Stimulated activated CD4-positive, alpha-beta T cell treated with anti-CD3 and anti-CD28 coated beads, TNF-alpha, amount 100 ng/mL, for 24 hours (primary cell): ENCODE data around the gene BAZ1A.
"Not testable (repeated sequence)": the region's sequence is repeated elsewhere in the genome, so short reads cannot be mapped to it uniquely, and the experiment has no call there.

Source experiments
- DNase-seq, 3 experiments: peaks; one replicate each; pipeline ENCODE4 v3.0.0-alpha.2; 2020; ENCODE audit warnings: low read depth in 3 of 3

Gene BAZ1A

DNA sequence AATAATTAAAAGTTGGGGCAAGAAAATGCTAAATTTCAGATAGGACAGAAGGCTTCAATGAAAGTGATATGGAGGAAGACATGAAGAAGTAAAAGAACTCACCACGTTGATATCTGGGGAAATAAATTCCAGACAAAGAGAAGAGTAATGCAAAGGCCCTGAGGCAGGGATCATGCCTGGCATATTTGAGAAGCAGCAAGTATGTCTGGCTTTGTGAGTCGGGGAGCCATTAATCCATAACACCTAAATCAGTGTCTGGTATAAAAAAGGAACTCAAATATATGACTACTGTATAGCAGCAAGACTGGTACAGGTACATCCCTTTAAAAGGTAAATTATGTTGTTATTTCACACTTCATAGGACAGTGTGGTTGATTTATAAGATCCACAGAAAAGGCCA is 16.4 kb downstream of the BAZ1A start:
- no peak for DNase-seq

DNA sequence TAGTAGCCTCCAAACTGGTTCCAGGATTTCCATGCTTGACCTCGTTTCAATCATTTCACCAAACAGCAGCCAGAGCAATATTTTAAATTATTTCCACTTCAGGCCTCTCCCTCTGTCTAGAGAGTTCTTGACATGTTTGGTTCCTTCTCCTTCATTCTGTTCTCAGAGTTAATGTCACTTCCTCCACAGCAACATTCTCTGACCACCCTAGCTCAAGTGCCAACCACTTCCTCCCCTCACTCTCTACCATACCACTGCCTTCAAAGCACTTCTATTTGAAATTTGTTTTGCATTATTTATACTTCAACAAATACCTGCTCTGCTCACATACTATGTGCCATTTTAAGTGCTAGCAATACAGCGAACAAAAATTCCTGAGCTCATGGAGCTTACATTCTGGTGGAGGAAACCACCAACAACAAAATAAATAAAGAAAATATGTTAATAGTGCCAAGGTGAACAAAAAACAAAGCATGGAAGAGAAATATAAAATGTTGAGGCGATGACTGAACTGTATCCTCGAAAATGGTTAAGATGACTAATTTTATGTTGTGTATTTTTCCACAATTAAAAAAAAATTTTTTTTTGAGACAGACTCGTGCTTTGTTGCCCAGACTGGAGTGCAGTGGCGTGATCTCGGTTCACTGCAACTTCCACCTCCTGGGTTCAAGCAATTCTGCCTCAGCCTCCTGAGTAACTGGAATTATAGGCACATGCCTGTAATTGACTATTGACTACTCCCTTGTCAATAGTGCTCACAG is 17.3 kb downstream of the BAZ1A start:
- no peak for DNase-seq

DNA sequence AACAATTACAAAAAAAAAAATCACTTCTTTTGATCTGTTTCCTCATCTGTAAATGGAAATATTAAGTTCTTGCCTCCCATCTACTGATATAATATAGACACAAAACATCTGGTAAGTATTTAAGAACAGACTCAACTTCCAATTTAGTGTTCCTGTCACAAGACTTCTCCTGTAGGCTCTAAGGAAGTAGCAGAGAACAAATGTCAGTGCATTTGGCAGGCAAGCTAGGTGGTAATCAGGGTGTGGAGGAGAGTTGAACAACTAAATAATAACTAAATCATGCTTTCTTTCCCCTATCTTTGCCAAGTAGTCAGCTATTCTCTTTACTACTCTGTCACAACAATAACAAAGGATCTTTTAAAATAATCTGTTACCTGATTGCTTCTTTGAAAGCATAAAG is 22.1 kb downstream of the BAZ1A start:
- no peak for DNase-seq

DNA sequence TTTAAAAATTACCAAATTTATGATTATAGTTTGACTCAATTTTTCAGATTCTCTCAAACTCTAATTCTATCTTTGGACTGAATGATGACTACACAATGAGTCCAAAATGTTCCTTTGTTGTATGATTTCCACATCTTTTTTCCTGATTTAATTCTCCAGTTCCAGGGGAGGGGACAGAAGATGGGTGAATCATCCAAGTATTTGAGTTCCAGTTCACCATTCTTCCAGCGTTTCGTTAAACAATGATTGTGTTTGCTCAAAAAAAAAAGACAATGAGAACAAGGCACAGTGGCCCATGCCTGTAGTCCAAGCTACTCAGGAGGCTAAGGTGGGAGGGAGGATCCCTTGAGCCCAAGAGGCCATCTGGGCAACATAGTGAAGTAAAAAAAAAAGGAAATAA is 23.8 kb downstream of the BAZ1A start:
- no peak for DNase-seq

DNA sequence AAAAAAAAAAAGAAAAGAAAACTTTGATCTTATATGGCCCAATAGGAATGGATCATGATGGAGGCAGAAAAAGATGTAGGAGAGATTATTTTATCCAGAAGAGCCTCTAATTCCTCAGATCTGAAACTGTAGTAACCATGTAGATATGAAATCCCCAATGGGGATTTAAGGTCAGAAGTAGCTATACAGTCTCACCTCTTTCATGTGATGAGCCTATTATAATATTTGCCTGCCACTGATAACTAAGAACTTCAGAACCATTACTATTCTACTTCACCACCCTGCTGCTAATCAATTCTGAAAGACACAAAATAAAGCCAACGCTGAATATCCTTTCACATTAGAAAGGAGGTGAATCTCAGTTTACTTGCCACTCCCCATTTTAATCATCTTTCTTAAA is 29.3 kb downstream of the BAZ1A start:
- DNase-seq: no peak

DNA sequence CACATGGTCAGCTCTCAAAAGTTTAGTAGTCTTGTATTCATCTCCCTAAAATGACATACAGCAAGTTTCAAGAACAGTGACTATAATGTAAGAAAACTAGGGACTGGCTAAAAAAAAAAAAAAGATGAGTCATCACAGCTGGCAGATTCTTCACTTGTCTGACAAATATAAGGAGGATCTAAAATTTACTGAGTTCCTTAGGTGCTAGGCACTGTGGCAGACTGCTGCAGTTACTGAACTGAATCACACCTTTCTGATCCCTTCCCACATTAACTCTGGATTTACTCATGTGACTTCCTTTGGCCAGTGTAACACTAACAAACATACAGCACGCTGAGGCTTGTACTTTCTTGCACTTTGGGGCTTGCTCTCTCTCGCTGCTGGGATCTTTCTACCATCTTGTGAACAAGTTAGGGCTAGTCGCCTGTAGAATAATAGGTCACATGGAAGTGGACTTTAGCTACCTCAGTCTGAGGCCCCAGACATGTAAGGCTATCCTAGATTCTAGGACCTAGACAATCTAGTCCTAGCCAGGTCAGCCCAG is 32.1 kb downstream of the BAZ1A start:
- peak in 1 of 3 experiments; percentile 3 for DNase-seq

DNA sequence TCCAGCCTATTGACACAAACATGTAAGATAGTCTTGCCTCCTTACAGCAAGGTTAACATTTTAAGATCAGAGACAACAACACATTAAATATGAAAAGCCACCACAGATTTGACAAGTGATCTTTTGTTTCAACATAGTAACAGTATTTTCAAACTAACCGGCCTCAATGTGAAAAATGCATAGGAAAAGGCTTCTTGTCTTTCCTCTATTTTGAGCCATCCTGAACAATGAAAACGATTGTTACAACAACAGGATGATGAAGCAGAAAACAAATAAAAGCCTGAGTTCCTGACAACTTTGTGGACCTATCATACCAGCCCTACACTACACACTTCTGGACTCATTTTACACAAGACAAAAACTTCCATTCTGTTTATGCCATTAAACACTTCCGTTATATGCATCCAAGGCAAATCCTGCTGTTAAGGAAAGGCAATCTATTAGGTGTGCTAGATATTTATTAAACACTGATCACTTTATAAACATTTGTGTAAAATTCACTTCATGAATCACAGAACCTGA is 37.3 kb downstream of the BAZ1A start:
- DNase-seq: no peak

DNA sequence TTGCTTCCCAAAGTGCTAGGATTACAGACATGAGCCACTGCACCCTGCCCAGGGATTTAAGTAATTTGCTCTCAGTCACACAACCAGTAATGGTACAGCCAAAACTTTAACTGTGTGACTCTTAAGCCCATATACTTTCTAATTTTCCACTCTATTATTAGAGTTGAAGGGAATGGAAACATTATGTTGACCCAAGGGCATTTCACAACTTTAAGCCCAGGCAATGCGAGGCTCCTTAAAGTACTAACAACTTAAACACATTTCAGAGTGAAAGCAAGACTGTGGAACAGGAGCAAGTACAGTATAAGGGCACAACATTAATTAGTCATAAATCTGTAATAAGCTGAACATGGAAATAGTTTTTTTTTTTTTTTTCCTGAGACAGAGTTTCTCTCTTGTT is 39.8 kb downstream of the BAZ1A start:
- DNase-seq: no peak

DNA sequence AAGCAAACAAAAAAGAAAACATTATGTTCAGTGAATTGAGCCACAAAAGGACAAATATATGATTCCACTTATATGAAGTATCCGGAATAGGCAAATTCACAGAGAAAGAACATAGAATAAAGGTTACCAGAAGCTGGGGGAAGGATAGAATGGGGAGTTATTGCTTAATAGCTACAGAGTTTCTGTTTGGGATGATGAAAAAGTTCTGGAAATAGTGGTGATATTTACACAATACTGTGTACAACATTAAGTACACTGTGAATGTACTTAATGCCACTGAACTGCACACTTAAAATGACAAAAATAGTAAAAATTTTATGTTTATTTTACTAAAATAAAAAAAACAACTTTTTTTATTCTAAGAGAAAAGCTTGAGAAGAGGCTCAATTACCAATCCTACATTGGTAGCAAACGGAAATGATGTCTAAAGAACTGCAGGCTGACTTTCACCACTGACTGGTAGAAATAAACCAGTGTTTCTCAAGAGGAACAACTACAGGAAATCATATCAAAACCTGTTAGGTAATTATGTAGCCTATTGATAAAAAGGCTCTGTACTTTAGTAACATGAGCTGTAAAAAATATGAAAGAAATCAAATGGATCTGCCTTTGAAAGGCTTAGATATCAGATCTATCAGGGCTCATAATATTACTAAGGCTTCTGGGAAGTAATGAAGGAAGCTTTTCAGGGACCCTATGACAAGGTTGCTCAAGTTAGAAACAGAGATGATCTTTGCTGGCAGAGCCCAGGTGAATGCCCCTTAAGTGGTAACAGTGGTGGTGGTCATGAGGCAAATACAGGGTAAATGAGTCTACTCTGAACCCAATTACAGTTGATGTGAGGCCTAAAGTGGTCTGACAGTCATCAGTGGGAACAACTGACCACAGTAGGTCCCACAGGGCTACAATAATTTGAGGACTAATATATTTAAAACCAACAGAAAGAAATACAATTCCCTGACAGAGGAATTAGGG is 41.3 kb downstream of the BAZ1A start:
- DNase-seq: no peak

DNA sequence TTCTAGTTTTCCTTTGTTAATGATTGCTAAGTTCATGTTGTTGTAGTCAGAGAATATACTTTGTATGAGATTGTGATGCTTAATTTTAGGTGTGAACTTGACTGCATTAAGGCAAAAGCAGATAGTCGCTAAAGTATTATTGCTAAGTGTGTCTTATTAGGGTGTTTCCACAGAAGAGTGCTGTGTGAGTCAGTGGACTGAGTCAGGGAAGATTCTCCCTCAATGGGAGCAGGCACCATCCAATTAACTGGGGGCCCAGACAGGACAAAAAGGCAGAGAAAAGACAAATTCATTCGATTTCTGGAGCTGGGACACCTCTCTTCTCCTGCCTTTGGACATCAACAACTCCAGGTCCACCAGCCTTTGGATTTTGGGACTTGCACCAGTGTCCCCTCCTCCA is 48.5 kb downstream of the BAZ1A start:
- no peak for DNase-seq

DNA sequence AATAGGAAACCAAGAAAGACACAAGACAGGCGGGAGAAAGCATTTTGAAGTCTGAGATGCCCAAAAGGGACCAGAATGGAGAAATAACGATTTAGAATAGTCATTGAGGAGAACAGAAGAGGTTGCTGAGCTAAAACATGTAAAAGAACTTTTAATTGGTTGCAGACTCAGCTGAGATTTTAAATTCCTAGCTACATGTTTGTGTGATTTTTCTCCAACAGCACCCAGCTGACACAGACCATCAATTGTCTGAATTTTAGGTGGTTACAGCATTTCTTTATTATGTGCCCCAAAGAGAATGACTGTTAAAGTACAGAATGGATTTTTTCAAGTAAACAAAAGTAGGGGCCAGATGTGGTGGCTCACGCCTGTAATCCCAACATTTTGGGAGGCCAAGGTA is 50.3 kb downstream of the BAZ1A start:
- DNase-seq: no peak

DNA sequence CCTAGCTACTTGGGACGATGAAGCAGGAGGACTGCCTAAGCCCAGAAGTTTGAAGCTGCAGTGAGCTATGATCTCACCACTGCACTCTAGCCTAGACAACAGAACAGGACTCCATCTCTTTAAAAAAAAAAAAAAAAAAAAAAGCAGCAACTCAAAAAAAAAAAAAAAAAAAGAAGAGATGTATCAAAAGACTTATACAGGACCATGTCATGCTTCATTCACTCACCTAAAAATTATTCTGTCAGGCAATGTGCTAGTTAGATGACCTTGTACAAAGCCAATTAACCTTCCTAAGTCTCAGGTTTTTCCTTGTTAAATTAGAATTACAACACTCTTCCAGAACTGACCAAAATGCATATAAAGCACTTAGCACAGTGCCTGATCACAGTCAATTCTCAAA is 50.9 kb downstream of the BAZ1A start:
- DNase-seq: no peak

DNA sequence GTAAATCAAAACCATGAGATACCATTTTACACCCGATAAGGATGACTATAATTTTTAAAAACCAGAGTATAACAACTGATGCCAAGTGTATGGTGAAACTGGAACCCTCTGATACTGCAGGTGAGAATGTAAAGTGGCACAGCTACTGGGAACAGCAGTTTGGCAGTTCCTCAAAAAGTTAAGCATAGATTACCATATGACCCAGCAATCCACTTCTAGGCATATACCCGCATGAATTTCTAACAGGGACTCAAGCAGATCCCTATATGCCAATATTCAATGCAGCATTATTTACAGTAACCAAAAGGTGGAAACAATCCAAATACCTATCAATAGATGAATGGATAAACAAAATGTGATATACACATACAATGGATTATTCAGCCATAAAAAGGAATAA is 57.4 kb downstream of the BAZ1A start:
- DNase-seq: no peak

DNA sequence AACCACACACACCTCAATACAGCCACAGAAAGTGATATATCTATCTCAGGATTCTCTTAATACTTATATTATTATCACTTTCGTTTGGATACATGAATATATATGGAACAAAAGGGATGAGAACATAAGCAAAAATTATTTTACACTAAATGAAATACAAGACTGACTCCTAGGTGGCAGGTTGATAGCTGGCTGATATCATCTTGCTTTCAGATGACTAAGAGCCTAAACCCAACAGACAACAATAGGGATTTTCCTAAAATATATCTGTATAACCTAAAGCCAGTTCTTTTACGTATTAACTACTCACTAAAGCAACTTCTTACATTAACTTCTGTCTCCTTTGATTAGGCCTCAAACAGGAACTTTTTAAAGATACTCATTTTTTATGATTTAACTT is 65.1 kb downstream of the BAZ1A start:
- no peak for DNase-seq

DNA sequence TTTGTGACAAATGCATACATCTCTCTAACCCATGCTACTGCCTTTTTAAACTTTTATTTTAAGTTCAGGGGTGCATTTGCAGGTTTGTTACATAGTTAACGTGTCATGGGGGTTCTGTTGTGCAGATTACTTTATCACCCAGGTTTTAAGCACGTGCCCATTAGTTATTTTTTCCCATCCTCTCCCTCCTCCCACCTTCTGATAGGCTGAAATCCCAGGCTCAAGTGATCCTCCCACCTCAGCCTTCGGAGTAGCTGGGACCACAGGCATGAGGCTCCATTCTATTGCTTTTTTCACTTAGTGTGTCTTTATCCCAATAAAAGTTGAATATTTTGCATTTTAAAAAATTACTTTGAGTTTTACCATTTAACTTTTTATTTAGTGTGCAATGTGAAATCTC is 68.9 kb downstream of the BAZ1A start:
- no peak for DNase-seq

DNA sequence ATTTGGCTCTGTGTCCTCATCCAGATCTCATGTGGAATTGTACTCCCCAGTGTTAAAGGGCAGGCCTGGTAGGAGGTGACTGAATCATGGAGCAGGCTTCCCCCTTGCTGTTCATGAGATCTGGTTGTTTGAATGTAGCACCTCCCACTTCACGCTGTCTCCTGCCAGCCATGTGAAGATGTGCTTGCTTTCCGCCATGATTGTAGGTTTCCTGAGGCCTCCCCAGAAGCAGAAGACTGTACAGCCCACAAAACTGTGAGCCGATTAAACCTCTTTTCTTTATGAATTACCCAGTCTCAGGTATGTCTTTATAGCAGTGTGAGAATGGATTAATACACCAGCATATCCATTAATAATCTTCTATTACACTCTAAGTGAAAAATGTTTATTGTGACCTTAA is 70.2 kb downstream of the BAZ1A start:
- no peak for DNase-seq

DNA sequence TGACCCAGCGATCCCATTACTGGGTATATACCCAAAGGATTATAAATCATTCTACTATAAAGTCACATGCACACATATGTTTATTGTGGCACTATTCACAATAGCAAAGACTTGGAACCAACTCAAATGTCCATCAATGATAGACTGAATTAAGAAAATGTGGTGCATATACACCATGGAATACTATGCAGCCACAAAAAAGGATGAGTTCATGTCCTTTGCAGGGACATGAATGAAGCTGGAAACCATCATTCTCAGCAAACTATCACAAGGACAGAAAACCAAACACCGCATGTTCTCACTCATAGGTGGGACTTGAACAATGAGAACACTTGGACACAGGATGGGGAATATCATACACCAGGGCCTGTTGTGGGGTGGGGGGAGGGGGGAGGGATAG is 76.3 kb downstream of the BAZ1A start:
- DNase-seq: not testable (repeated sequence)

DNA sequence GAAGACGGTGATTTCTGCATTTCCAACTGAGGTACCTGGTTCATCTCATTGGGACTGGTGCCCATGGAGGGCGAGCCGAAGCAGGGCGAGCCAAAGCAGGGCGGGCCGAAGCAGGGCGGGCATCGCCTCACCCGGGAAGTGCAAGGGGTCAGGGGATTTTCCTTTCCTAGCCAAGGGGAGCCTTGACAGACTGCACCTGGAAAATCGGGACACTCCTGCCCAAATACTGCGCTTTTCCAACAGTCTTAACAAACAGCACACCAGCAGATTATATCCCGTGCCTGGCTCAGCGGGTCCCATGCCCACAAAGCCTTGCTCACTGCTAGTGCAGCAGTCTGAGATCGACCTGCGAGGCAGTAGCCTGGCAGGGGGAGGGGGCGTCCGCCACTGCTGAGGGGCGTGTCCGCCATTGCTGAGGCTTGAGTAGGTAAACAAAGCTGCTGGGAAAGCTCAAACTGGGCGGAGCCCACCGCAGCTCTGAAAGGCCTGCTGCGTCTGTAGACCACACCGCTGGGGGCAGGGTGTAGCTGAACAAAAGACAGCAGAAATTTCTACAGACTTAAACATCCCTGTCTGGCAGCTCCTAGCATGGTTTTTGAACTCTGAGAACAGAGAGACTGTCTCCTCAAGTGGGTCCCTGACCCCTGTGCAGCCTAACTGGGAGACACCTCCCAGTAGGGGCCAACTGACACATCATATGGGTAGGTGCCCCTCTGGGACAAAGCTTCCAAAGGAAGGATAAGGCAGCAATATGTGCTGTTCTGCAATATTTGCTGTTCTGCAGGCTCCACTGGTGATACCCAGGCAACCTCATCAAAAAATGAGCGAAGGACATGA is 77.2 kb downstream of the BAZ1A start:
- DNase-seq: no peak

DNA sequence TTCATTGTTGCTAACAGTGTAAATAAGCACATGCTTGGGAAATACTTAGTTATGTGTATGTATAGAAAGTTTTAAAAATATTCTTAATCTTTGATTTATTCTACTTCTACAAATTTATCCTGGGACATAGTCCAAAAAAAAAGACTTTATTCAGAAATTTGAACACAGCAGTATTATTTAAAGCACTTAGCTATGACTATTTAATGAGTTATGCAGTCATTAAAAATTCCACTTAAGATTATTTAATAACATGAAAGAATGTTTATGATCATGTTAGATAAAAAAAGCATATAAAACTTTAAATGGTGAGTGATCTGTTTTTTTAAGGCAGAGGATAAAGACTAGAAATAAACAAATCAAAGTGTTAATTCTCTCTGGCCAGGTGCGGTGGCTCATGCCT is 78.3 kb downstream of the BAZ1A start:
- DNase-seq: no peak

DNA sequence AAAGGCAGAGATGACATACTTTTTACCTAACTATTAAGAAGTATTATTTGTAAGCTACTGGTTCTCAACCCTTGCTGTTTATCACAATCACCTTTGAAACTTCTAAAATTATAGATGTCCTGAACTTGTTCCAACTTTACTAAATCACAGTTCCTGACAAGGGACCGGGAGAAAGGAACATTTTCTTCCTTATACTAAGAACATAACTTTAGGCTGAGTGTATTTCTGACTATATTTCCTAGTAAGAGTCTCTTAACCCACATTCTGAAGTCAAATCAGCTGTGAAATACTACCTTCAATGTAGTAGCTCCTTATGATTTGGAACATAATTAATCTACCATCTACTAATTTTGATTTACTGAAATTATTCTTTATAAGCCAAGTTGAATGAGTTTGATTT is 80.2 kb downstream of the BAZ1A start:
- DNase-seq: no peak

DNA sequence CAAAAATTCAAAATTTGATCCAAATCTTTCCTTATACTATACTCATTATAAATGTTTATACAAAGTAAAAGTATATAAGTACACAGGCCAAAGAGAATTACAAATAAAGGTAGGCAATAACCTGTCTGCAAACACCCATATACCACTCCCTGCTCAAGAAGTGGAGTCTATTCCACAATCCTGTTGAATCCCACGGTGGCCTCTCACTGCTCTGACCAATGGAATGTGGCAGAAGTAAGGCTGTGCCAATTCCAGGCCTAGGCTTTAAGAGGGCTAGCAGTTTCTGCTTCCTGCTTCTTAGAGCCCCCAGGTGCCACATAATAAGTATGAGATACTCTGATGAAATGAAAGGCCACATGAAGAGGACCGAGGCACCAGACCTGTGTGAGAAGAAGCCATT is 80.9 kb downstream of the BAZ1A start:
- DNase-seq: no peak

DNA sequence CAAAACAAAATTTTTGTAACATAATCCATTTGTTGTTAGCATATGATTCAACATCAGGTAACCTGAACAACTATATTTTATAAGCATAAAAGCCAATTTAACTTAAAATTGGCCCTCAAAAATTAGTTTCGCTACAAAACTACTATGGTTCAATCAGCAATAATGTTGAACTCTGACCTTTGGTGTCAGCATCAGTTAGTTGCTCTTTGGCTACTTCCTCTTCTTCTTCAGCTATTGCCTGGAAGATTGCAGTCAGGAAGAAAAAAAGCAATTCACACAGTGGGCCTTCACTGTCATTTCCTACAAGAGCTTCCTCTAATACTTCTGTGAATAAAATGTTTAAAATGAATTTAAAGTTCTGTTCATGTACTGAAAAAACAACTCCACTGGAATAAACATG is 82.6 kb downstream of the BAZ1A start:
- no peak for DNase-seq
